Gastroesophageal sphincter (tissue), 3 donors: ENCODE measurements around the gene ZNF333.

Source experiments
- EP300 ChIP-seq: sonication (generic); formaldehyde crosslinking; IDR thresholded peaks from one replicate; pipeline ENCODE4 v1.6.1; 2017; ENCODE audit warnings: antibody characterized with exemption, mild to moderate bottlenecking
- POLR2A ChIP-seq, 2 donors: fragments of 450-650 bp; IDR thresholded peaks; one replicate each; pipeline ENCODE4 v1.6.1; 2017; ENCODE audit warnings: antibody characterized with exemption in 2 of 2, mild to moderate bottlenecking in 2 of 2, moderate library complexity in 1 of 2
- TF ChIP-seq, protein P1 (sequence below), 4 experiments: fragments of 200-600 bp in 2 of 4; fragments of 450-650 bp in 2 of 4; sonication (generic) in 1 of 4; IDR thresholded peaks; one replicate each; pipeline ENCODE4 v1.5.1; 2017 to 2019; ENCODE audit warnings: antibody characterized with exemption in 4 of 4, mild to moderate bottlenecking in 2 of 4, moderate library complexity in 2 of 4

DNA sequence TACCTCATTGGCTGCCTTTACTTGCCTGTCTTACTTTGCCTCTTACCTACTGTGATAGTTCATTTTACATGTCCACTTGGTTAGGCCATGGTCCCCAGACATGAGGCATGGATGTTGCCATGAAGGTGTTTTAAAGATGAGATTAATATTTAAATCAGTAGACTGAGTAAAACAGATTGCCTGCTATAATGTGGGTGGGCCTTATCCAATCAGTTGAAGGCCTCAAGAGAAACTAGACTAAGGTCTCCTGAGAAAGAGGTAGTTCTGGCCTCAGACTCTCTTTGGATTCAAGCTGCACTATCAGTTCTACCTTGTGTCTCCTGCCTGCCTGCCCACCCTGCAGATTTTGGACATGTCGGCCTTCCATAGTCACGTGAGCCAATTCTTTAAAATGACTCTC is 41.3 kb upstream of the ZNF333 start:
- TF ChIP-seq, protein P1, sequence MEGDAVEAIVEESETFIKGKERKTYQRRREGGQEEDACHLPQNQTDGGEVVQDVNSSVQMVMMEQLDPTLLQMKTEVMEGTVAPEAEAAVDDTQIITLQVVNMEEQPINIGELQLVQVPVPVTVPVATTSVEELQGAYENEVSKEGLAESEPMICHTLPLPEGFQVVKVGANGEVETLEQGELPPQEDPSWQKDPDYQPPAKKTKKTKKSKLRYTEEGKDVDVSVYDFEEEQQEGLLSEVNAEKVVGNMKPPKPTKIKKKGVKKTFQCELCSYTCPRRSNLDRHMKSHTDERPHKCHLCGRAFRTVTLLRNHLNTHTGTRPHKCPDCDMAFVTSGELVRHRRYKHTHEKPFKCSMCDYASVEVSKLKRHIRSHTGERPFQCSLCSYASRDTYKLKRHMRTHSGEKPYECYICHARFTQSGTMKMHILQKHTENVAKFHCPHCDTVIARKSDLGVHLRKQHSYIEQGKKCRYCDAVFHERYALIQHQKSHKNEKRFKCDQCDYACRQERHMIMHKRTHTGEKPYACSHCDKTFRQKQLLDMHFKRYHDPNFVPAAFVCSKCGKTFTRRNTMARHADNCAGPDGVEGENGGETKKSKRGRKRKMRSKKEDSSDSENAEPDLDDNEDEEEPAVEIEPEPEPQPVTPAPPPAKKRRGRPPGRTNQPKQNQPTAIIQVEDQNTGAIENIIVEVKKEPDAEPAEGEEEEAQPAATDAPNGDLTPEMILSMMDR (IDR thresholded peaks at IDR 0.05): no peak
- no peak for TF ChIP-seq EP300
- no peak for TF ChIP-seq POLR2A (IDR thresholded peaks at IDR 0.05)
